ENCODE data around the gene NNT. TPM values are rescaled to one million over a fixed set of nuclear protein-coding genes. Genes with fewer than 3 reads are reported as not detected.

The NNT gene
- total and polyA plus RNA-seq, 4 donors: 73.0 to 137 (median 88.6) TPM

DNA sequence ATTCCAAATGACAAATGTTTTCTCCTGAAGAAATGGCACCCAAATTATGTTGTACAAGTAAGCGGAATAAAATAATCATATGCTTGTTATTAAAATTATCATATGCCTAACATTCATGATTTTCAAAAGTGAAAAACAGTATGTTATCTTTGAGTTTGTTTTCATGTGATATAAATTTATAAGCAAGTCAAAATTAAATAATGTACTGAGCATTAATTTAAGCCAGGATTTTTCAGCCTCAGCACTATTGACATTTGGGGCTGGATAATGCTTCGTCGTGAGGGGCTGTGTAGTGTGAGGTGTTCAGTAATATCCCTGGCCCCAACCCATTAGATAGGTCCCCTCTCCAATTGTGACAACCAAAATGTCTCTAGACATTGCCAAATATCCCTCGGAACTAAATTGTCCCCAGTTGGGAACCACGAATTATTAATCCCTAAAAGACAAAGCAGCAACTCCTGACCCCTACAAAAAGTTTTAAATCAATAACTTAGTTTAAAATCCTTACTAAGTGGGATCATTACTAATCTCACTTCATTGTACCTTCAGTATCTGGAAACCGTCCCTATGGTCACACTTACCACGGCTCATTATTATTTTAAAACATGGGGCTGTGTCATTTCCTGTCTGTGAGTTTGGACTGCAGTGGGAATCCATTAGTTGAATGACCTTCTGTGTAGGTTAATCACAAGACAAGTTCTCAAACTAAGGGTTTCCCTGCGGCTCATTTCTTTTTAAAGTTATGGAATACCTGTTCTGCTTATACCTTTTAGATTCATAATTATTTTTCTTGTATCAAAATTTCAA, 1.3 kb upstream of the NNT start:
- peak overlapping the region; percentile 84 for H3K4me3 ChIP-seq (ENCODE audit: low read depth, low read length)
- H3K27ac ChIP-seq (ENCODE audit: low read depth, low read length): no peak overlapping the region
- peaks cover 5% of the 10 kb centered on the region for H3K4me1 ChIP-seq (ENCODE audit: control insufficient read depth, insufficient read depth, low read length)
- WGBS (ENCODE audit: insufficient coverage): 39% methylated on average over 2 of the region's 8 CpGs
- no peaks in the 10 kb centered on the region for H3K9me3 ChIP-seq (ENCODE audit: control insufficient read depth, insufficient read depth, low read length)
- H3K27me3 ChIP-seq (ENCODE audit: control insufficient read depth, insufficient read depth, low read length): no peaks in the 10 kb centered on the region
- H3K36me3 ChIP-seq (ENCODE audit: control insufficient read depth, insufficient read depth, low read length): no peaks in the 10 kb centered on the region
- peak in 1 of 6 donors; percentile 7 for DNase-seq (ENCODE audit: low read depth in 4 of 6, low spot score in 6 of 6)

DNA sequence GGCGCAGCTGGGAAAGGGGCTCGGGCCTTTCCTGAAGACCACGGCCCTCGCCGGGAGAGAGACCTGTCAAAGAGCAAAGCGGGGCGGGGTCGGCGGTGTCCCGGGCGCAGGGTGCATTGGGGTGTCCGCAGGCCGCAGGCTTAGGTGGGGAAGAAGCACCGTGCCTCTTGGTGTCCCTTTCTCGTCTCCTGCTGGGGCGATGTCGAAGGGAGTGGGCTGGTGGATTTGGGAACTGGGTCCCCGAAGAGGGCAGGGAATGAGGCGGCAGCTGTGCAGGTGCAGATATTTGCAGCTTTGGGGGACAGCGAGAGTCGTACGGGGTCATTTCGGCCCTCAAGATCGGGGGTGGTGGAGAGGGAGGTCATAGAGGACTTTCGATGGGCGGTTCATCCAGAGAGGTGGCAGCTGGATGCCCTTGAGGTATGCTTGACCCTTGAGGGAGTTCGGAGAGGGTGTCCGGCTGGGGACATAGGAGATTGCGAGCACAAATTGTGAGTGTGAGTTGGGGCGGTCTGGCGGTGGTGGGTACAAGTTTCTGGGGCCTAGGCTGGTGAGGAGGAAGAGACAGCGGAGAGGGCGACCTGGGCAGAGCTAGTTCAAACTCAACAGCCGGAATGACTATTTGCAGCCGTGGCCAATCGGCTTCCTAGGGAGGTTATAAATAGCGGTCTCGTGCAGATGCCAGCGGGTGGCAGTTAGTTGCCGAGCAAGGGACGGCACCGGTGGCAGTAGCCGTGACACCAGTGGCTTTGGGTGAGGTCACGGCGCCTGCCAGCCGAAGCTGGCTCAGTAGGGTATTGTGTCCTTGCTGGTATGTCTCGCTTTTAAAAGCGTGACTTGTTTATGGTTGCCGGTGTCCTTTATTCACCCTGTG, 601 bp downstream of the NNT start:
- H3K27ac ChIP-seq (ENCODE audit: low read depth, low read length): peak overlapping the region; percentile 47
- peak overlapping the region; percentile 84 for H3K4me3 ChIP-seq (ENCODE audit: low read depth, low read length)
- no peaks in the 10 kb centered on the region for H3K36me3 ChIP-seq (ENCODE audit: control insufficient read depth, insufficient read depth, low read length)
- peaks cover 5% of the 10 kb centered on the region for H3K4me1 ChIP-seq (ENCODE audit: control insufficient read depth, insufficient read depth, low read length)
- under 1% methylated on average over 46 of the region's 49 CpGs for WGBS (ENCODE audit: insufficient coverage)
- H3K27me3 ChIP-seq (ENCODE audit: control insufficient read depth, insufficient read depth, low read length): no peaks in the 10 kb centered on the region
- DNase-seq (ENCODE audit: low read depth in 4 of 6, low spot score in 6 of 6): peak in 5 of 6 donors; percentile 35 to 85 (median 42)
- H3K9me3 ChIP-seq (ENCODE audit: control insufficient read depth, insufficient read depth, low read length): no peaks in the 10 kb centered on the region

DNA sequence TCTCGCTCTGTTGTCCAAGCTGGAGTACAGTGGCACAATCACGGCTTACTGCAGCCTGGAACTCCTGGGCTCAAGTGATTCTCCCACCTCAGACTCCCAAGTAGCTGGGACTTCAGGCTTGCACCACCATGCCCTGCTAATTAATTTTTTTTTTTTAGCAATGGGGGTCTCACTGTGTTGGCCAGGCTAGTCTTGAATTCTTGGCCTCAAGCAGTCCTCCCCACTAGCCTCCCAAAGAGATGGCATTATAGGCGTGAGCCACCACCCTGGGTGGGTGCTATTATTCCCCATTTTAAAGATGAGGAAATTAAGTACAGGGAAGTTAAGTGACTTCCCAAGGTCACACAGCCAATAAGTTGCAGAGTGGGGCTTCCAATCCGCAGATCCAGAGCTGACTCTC, 1.7 kb downstream of the NNT start:
- no peaks in the 10 kb centered on the region for H3K9me3 ChIP-seq (ENCODE audit: control insufficient read depth, insufficient read depth, low read length)
- peaks cover 5% of the 10 kb centered on the region for H3K4me1 ChIP-seq (ENCODE audit: control insufficient read depth, insufficient read depth, low read length)
- H3K27me3 ChIP-seq (ENCODE audit: control insufficient read depth, insufficient read depth, low read length): no peaks in the 10 kb centered on the region
- no peak for DNase-seq (ENCODE audit: low read depth in 4 of 6, low spot score in 6 of 6)
- WGBS (ENCODE audit: insufficient coverage): 93% methylated on average over 2 of the region's 4 CpGs
- no peak overlapping the region for H3K27ac ChIP-seq (ENCODE audit: low read depth, low read length)
- H3K36me3 ChIP-seq (ENCODE audit: control insufficient read depth, insufficient read depth, low read length): no peaks in the 10 kb centered on the region
- H3K4me3 ChIP-seq (ENCODE audit: low read depth, low read length): no peak overlapping the region

DNA sequence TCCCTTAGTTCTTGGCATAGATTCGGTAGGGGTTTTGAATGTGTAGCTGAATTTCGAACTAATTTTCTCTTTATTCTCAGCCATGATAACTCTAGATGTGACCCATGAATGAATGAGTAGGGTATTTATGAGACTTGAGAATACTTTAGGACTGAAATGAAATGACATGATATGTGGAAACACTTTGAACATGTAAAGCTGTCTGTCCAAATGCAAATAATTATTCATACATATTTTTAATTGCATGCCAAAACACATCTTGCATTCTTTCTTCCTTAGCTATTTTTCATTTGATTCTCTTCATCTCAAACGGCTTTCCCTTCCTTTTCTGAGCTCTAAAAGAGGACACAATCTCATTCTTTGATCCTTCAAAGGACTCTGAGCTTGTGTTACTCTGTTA, 3.4 kb downstream of the NNT start:
- no CpG with 5 or more reads among the region's 3 CpGs for WGBS (ENCODE audit: insufficient coverage)
- Histone ChIP-seq H3K4me1 (ENCODE audit: control insufficient read depth, insufficient read depth, low read length) (peaks cover 5% of the 10 kb centered on the region), H3K4me3 (ENCODE audit: low read depth, low read length) (no peak overlapping the region), H3K27me3 (ENCODE audit: control insufficient read depth, insufficient read depth, low read length) (no peaks in the 10 kb centered on the region), H3K27ac (ENCODE audit: low read depth, low read length) (no peak overlapping the region), H3K9me3 (ENCODE audit: control insufficient read depth, insufficient read depth, low read length) (no peaks in the 10 kb centered on the region), H3K36me3 (ENCODE audit: control insufficient read depth, insufficient read depth, low read length) (no peaks in the 10 kb centered on the region)
- no peak for DNase-seq (ENCODE audit: low read depth in 4 of 6, low spot score in 6 of 6)

DNA sequence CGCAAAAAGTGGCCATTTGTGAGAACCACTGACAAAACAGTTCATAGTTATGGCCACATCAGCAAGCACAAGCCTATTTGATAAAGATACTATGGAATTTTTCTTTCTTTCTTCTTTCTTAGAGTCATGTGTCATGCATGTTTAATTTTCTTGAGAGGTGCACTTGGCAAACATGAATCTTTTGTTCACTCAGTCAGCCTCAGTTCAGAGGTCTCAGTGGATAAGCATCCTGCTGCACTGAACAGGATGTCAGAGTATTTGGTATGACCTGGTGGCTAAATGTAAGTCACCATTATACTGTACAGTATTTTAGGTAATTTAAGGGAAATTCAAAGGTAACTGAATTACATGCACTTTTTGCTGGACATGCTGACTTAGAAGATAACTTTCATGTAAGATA, 5.4 kb downstream of the NNT start:
- WGBS (ENCODE audit: insufficient coverage): no CpG with 5 or more reads among the region's 1 CpG
- no peak overlapping the region for H3K27ac ChIP-seq (ENCODE audit: low read depth, low read length)
- no peak overlapping the region for H3K4me3 ChIP-seq (ENCODE audit: low read depth, low read length)
- H3K4me1 ChIP-seq (ENCODE audit: control insufficient read depth, insufficient read depth, low read length): peaks cover 5% of the 10 kb centered on the region
- DNase-seq (ENCODE audit: low read depth in 4 of 6, low spot score in 6 of 6): no peak
- H3K9me3 ChIP-seq (ENCODE audit: control insufficient read depth, insufficient read depth, low read length): no peaks in the 10 kb centered on the region
- no peaks in the 10 kb centered on the region for H3K27me3 ChIP-seq (ENCODE audit: control insufficient read depth, insufficient read depth, low read length)
- no peaks in the 10 kb centered on the region for H3K36me3 ChIP-seq (ENCODE audit: control insufficient read depth, insufficient read depth, low read length)

DNA sequence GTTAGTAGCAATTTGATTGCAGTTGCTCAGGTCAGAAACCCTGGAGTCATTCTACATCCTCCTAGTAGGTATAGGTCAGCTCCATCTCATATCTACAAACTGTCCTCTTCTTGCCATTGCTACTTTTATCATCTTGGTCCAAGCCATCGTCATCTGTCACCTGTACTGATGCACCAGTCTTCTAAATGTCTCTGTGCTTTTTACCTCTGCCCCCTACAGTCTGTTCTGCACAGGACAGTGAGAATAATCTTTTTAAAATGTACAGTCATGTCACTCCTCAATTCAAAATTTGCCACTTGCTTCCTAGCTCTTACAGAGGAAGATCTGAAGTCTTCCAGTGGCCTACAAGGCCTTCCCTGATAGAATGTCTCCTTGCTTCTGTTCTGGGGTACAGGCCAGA, 6.8 kb downstream of the NNT start:
- no peak for DNase-seq (ENCODE audit: low read depth in 4 of 6, low spot score in 6 of 6)
- no peaks in the 10 kb centered on the region for H3K27me3 ChIP-seq (ENCODE audit: control insufficient read depth, insufficient read depth, low read length)
- 100% methylated on average over 1 of the region's 1 CpG for WGBS (ENCODE audit: insufficient coverage)
- H3K4me3 ChIP-seq (ENCODE audit: low read depth, low read length): no peak overlapping the region
- no peak overlapping the region for H3K27ac ChIP-seq (ENCODE audit: low read depth, low read length)
- H3K4me1 ChIP-seq (ENCODE audit: control insufficient read depth, insufficient read depth, low read length): no peaks in the 10 kb centered on the region
- H3K9me3 ChIP-seq (ENCODE audit: control insufficient read depth, insufficient read depth, low read length): no peaks in the 10 kb centered on the region
- H3K36me3 ChIP-seq (ENCODE audit: control insufficient read depth, insufficient read depth, low read length): no peaks in the 10 kb centered on the region

DNA sequence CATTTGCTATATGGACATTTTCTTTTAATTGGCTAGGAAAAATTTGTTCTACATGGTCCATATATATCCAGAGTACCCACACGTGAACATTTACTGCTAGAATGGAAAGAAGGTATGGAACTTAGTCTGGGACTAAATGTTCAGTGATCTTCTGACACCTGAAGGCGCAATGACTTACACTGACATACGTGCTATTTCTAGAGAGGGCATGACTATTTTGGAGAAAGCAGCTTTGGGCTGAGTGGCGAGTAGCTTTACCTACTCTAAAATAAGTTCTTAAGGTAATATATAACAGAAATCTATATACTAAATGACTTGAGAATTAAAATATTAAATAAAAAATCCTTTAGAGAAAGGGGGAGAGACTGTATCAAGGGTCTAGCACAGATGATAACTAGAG, 10.4 kb downstream of the NNT start:
- Histone ChIP-seq H3K36me3 (ENCODE audit: control insufficient read depth, insufficient read depth, low read length) (no peaks in the 10 kb centered on the region), H3K4me3 (ENCODE audit: low read depth, low read length) (no peak overlapping the region), H3K4me1 (ENCODE audit: control insufficient read depth, insufficient read depth, low read length) (no peaks in the 10 kb centered on the region), H3K27me3 (ENCODE audit: control insufficient read depth, insufficient read depth, low read length) (no peaks in the 10 kb centered on the region), H3K9me3 (ENCODE audit: control insufficient read depth, insufficient read depth, low read length) (no peaks in the 10 kb centered on the region), H3K27ac (ENCODE audit: low read depth, low read length) (no peak overlapping the region)
- no CpG with 5 or more reads among the region's 4 CpGs for WGBS (ENCODE audit: insufficient coverage)
- DNase-seq (ENCODE audit: low read depth in 4 of 6, low spot score in 6 of 6): no peak

DNA sequence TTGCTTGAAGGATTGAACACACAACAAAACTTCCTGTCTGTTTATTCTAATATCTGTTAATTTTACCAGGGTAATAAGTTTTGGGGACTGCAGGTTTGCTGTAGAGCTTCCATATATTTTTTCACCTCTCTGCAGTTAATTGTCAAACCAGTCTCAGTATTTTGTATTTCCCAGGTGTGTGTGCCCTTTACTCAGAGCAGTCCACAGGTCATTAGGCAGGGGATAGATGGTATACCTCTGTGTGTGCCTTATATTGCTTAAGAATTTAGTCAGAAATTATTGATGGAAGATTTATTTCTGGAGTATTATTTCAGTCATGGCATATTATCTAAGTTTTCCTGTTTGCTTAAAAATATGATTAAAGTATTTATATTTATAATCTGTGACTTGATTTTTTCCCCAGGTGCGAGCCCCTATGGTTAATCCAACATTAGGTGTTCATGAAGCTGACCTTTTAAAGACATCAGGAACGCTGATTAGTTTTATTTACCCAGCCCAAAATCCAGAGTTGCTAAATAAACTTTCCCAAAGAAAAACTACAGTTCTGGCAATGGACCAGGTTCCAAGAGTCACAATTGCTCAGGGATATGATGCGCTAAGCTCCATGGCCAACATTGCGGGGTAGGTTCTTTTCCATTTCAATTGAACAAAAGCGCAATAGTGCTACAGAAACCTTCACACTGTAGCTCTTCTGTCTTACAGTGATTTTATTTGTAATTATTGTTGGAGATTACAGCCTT, 12.6 kb downstream of the NNT start:
- Histone ChIP-seq H3K36me3 (ENCODE audit: control insufficient read depth, insufficient read depth, low read length) (peaks cover 4% of the 10 kb centered on the region), H3K27me3 (ENCODE audit: control insufficient read depth, insufficient read depth, low read length) (no peaks in the 10 kb centered on the region), H3K4me3 (ENCODE audit: low read depth, low read length) (no peak overlapping the region), H3K4me1 (ENCODE audit: control insufficient read depth, insufficient read depth, low read length) (no peaks in the 10 kb centered on the region), H3K27ac (ENCODE audit: low read depth, low read length) (no peak overlapping the region), H3K9me3 (ENCODE audit: control insufficient read depth, insufficient read depth, low read length) (no peaks in the 10 kb centered on the region)
- 89% methylated on average over 3 of the region's 5 CpGs for WGBS (ENCODE audit: insufficient coverage)
- no peak for DNase-seq (ENCODE audit: low read depth in 4 of 6, low spot score in 6 of 6)

DNA sequence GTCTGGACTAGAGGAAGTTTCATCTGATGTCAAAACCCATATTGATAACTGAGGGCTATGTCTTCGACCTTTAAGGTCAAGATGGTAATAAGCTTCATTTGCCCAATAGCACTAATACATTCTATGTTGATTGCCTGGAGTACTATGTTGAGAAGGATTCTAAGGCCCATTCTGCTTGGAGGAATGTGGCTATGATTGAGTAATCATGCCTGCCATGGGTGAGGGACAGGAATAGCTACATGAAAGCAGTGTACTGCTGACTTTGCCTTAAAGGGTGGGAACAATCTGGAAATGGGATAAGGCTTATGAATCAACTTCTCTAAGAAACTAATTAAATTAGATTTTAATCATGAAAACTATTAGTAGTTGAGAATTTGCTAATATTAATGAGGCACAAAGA, 13.6 kb downstream of the NNT start:
- no CpG with 5 or more reads among the region's 1 CpG for WGBS (ENCODE audit: insufficient coverage)
- Histone ChIP-seq H3K27me3 (ENCODE audit: control insufficient read depth, insufficient read depth, low read length) (no peaks in the 10 kb centered on the region), H3K36me3 (ENCODE audit: control insufficient read depth, insufficient read depth, low read length) (peaks cover 4% of the 10 kb centered on the region), H3K9me3 (ENCODE audit: control insufficient read depth, insufficient read depth, low read length) (no peaks in the 10 kb centered on the region), H3K4me1 (ENCODE audit: control insufficient read depth, insufficient read depth, low read length) (no peaks in the 10 kb centered on the region), H3K27ac (ENCODE audit: low read depth, low read length) (no peak overlapping the region), H3K4me3 (ENCODE audit: low read depth, low read length) (no peak overlapping the region)
- DNase-seq (ENCODE audit: low read depth in 4 of 6, low spot score in 6 of 6): no peak

All from spinal cord (tissue), 10 donors.